ENCODE data around the gene UQCRC1.

UQCRC1 gene

GRCh38 chr3:48609088-48610005 lies at the start of gene UQCRC1:
TSS of gene UQCRC1 (minus strand) at chr3:48609646. CDS start at chr3:48609620, 26 bp downstream.
- DNase-seq = peak; percentile 55

- no peak for DNase-seq
Observed at GRCh38 chr3:48656841-48657281, 47.4 kb upstream of the UQCRC1 start.

GRCh38 chr3:48656061-48656840 lies 46.8 kb upstream of the UQCRC1 start:
- no peak for DNase-seq

- DNase-seq = no peak
Observed at GRCh38 chr3:48655606-48656005, 46.2 kb upstream of the UQCRC1 start.

- no peak for DNase-seq
Observed at GRCh38 chr3:48655063-48655462, 45.6 kb upstream of the UQCRC1 start.

GRCh38 chr3:48652923-48653715 lies 43.7 kb upstream of the UQCRC1 start:
- DNase-seq = no peak

- DNase-seq = no peak
Observed at GRCh38 chr3:48651771-48652170, 42.3 kb upstream of the UQCRC1 start.

- no peak for DNase-seq
Observed at GRCh38 chr3:48650723-48651122, 41.3 kb upstream of the UQCRC1 start.

- no peak for DNase-seq
Observed at GRCh38 chr3:48648188-48648850, 38.9 kb upstream of the UQCRC1 start.

GRCh38 chr3:48647714-48648113 lies 38.3 kb upstream of the UQCRC1 start:
- DNase-seq = no peak

- no peak for DNase-seq
Observed at GRCh38 chr3:48644898-48645760, 35.7 kb upstream of the UQCRC1 start.

- no peak for DNase-seq
Observed at GRCh38 chr3:48642605-48643004, 33.2 kb upstream of the UQCRC1 start.

- no peak for DNase-seq
Observed at GRCh38 chr3:48641396-48641795, 31.9 kb upstream of the UQCRC1 start.

- DNase-seq = no peak
Observed at GRCh38 chr3:48639944-48640606, 30.6 kb upstream of the UQCRC1 start.

- no peak for DNase-seq
Observed at GRCh38 chr3:48637305-48637704, 27.9 kb upstream of the UQCRC1 start.

- no peak for DNase-seq
Observed at GRCh38 chr3:48636149-48636655, 26.8 kb upstream of the UQCRC1 start.

- peak; percentile 66 for DNase-seq
Observed at GRCh38 chr3:48635222-48636021, 26.0 kb upstream of the UQCRC1 start, which contains the start of gene SLC26A6. TSS of gene SLC26A6 (minus strand) at chr3:48635461. CDS start at chr3:48635393, 68 bp downstream.

GRCh38 chr3:48634661-48635221 lies 25.3 kb upstream of the UQCRC1 start:
- no peak for DNase-seq

- no peak for DNase-seq
Observed at GRCh38 chr3:48633743-48634142, 24.3 kb upstream of the UQCRC1 start.
